Measurements from ENCODE around the gene PCIF1.

PCIF1 gene

GRCh38 chr20:45935416-45936046 lies 1.0 kb downstream of the PCIF1 start:
- in situ Hi-C loops (cut with MboI; ENCODE audit: low sequenced_read_pairs, unreplicated experiment): no loop called here
- TF ChIP-seq CTCF (IDR thresholded peaks at IDR 0.05; ENCODE audit: borderline replicate concordance, control extremely low read depth, extremely low read depth, insufficient read depth, missing control alignments): no peak
- DNase-seq (ENCODE audit: low spot score): no peak

GRCh38 chr20:45937765-45938164 lies 3.3 kb downstream of the PCIF1 start:
- in situ Hi-C loops (cut with MboI; ENCODE audit: low sequenced_read_pairs, unreplicated experiment): no loop called here
- no peak for DNase-seq (ENCODE audit: low spot score)
- TF ChIP-seq CTCF (IDR thresholded peaks at IDR 0.05; ENCODE audit: borderline replicate concordance, control extremely low read depth, extremely low read depth, insufficient read depth, missing control alignments): no peak

- TF ChIP-seq CTCF (IDR thresholded peaks at IDR 0.05; ENCODE audit: borderline replicate concordance, control extremely low read depth, extremely low read depth, insufficient read depth, missing control alignments): no peak
- in situ Hi-C loops (cut with MboI; ENCODE audit: low sequenced_read_pairs, unreplicated experiment): no loop called here
- DNase-seq (ENCODE audit: low spot score): no peak
Observed at GRCh38 chr20:45938727-45939438, 4.4 kb downstream of the PCIF1 start.

- TF ChIP-seq CTCF (IDR thresholded peaks at IDR 0.05; ENCODE audit: borderline replicate concordance, control extremely low read depth, extremely low read depth, insufficient read depth, missing control alignments): no peak
- in situ Hi-C loops (cut with MboI; ENCODE audit: low sequenced_read_pairs, unreplicated experiment): no loop called here
Observed at GRCh38 chr20:45940053-45940452, 5.6 kb downstream of the PCIF1 start.

GRCh38 chr20:45940469-45940868 lies 6.0 kb downstream of the PCIF1 start:
- DNase-seq (ENCODE audit: low spot score): no peak
- in situ Hi-C loops (cut with MboI; ENCODE audit: low sequenced_read_pairs, unreplicated experiment): no loop called here
- TF ChIP-seq CTCF (IDR thresholded peaks at IDR 0.05; ENCODE audit: borderline replicate concordance, control extremely low read depth, extremely low read depth, insufficient read depth, missing control alignments): no peak

More at GRCh38 chr20:45940053-45940452, 5.6 kb downstream of the PCIF1 start:
- no peak for DNase-seq (ENCODE audit: low spot score)

GRCh38 chr20:45943613-45944012 lies 9.1 kb downstream of the PCIF1 start:
- TF ChIP-seq CTCF (IDR thresholded peaks at IDR 0.05; ENCODE audit: borderline replicate concordance, control extremely low read depth, extremely low read depth, insufficient read depth, missing control alignments): no peak
- in situ Hi-C loops (cut with MboI; ENCODE audit: low sequenced_read_pairs, unreplicated experiment): no loop called here
- no peak for DNase-seq (ENCODE audit: low spot score)
